NOMO-1 (cell line): Measurements from ENCODE around the gene SEC31B.

Experiments used
- DNase-seq, 2 experiments: peaks; one replicate each; lab custom pipeline; 2025; ENCODE audit not compliant: unreplicated experiment in 2 of 2; lab: John Stamatoyannopoulos, UW

SEC31B gene

DNA sequence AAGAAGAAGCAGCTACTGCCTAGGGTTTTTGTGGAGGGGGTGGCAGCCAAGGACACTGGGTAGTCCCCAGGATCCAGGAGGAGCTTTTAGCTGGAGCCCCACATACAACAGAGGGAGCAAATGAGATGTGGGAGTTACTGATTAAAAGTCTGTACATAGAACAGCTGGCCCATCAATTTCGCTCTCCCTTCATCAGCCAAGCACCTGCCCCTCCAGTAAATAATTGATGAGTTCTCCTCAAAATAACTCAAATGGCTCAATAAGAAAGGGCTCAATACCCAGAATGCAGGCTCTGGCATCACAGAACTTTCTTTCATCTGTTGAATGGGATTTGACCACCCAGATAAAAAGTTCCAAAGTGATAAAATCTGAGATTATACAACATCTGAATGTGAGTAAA lies 72.0 kb downstream of the SEC31B start:
- no peak for DNase-seq

DNA sequence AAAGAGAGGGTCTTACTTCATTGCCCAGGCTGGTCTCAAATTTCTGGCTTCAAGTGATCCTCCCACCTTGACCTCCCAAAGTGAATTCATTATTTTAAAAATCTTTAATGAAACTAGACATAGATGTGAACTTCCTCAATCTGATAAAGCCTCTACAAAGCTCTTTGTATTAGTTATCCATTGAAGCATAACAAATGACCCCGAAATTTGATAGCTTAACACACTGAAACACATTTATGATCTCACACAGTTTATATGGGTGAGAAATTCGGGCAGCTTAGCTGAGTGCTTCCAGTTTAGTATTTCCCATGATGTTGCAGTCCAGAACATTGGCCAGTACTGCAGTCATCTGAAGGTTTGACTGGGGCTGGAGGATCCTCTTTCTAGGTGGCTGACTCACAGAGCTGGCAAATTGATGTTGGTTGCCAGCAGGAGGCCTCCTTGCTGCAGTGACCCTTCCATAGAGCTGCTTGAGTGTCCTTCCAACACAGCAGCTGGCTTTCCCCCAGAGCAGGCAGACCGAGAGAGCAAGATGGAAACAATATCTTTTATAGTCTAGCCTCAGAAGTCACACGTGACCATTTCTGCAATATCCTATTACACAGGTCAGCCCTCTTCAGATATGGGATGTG lies 73.4 kb downstream of the SEC31B start:
- DNase-seq, result no peak

DNA sequence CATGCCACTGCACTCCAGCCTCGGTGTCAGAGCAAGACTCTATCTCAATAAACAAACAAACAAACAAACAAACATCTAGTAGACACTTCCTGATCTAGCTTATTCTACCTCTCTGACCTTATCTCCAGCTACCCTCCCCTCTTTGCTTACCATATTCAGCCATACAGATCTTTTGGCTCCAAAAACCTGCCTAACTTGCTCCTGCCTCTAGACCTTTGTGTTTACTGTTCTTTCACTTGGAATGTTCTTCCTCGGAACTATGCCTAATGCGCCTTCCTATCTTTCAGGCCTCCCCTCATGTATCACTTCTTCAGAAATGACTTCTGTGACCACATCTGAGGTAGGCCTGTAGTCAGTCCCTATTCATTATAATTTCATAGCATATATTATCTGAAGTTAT lies 77.1 kb downstream of the SEC31B start:
- DNase-seq, result no peak

DNA sequence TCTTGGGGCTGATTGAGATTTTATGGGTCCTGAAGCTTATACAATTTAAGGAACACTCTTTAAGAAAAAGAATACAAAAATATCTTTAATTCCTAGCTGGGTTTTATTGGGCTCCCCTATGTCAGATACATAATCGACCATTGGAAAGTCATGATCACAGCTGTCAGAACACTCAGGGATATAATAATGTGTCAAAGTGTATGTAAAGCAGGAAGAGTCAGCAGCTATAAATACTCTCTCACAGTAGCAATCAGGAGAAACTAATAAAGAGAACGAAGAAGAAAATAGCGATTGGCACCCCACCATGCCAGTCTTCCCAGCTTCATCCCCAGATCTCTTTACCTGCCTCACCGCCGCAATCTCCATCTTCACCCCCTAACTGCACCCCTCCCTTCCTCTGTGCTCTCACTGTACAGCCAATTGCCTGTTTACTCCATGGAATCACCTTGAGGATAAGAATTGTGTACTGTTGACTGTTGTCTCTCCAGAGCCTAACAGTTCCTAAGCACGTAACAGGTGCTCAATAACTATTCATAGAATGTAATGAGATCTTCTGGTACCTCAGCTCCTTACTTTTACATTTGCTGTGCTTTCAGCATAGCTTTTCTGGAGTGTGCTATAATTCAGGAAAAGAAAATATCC lies 80.9 kb downstream of the SEC31B start:
- no peak for DNase-seq
